Keratinocyte (primary cell): ENCODE measurements around the gene DENND5B. TPM values are rescaled to one million over a fixed set of nuclear protein-coding genes. Genes with fewer than 3 reads are reported as not detected.
"Not testable (repeated sequence)": the region's sequence is repeated elsewhere in the genome, so short reads cannot be mapped to it uniquely, and the experiment has no call there.

Experiments used
- DNase-seq: peaks from one replicate; pipeline ENCODE4 v3.0.0-alpha.2; 2011; ENCODE audit warnings: low read depth, missing footprints, low spot score
- FAIRE-seq: peaks from 2 replicates; lab custom pipeline; 2011; peaks lifted over from hg19 to GRCh38; lab: Jason Lieb, UNC
- H2AFZ ChIP-seq: 2 replicates; pipeline ENCODE4 v1.6.0; 2012; ENCODE audit warnings: low read length, control low read depth, inconsistent platforms; ENCODE audit not compliant: control insufficient read depth
- H3K27ac ChIP-seq: 2 replicates; pipeline ENCODE4 v1.5.1; 2011; ENCODE audit warnings: low read length; ENCODE audit not compliant: control insufficient read depth, insufficient read depth
- H3K27me3 ChIP-seq: 3 replicates; pipeline ENCODE4 v1.6.0; 2011; ENCODE audit warnings: low read length; ENCODE audit not compliant: control insufficient read depth, insufficient read depth; ENCODE audit errors: extremely low read depth
- H3K36me3 ChIP-seq, 2 experiments: 2 replicates in 1 of 2; 3 replicates in 1 of 2; pipeline ENCODE4 v1.5.1; 2011; ENCODE audit warnings: low read length in 2 of 2, mild to moderate bottlenecking in 1 of 2; ENCODE audit not compliant: control insufficient read depth in 2 of 2, insufficient read depth in 2 of 2; ENCODE audit errors: extremely low read depth in 1 of 2
- H3K4me1 ChIP-seq: 3 replicates; pipeline ENCODE4 v1.5.1; 2011; ENCODE audit warnings: low read length; ENCODE audit not compliant: control insufficient read depth, insufficient read depth; ENCODE audit errors: extremely low read depth
- H3K4me2 ChIP-seq: 3 replicates; pipeline ENCODE4 v1.6.0; 2011; ENCODE audit warnings: low read depth, low read length; ENCODE audit not compliant: control insufficient read depth, insufficient read depth; ENCODE audit errors: extremely low read depth
- H3K4me3 ChIP-seq, 3 experiments: fragments of 200-600 bp in 1 of 3; sonication (generic) in 1 of 3; 2 replicates in 2 of 3; 3 replicates in 1 of 3; pipeline ENCODE4 v1.5.1; 2011 to 2016; ENCODE audit warnings: low read length in 3 of 3, mild to moderate bottlenecking in 3 of 3, control low read depth in 2 of 3, inconsistent platforms in 1 of 3, low read depth in 1 of 3, mixed read lengths in 1 of 3, mixed run types in 1 of 3, moderate library complexity in 1 of 3; ENCODE audit not compliant: control insufficient read depth in 2 of 3, insufficient read depth in 2 of 3; ENCODE audit errors: extremely low read depth in 1 of 3
- H3K79me2 ChIP-seq: 2 replicates; pipeline ENCODE4 v1.6.0; 2012; ENCODE audit warnings: low read length; ENCODE audit not compliant: control insufficient read depth, insufficient read depth
- H3K9ac ChIP-seq: 3 replicates; pipeline ENCODE4 v1.6.0; 2011; ENCODE audit warnings: low read length; ENCODE audit not compliant: control insufficient read depth, insufficient read depth; ENCODE audit errors: extremely low read depth
- H3K9me1 ChIP-seq: 3 replicates; pipeline ENCODE4 v1.6.0; 2011; ENCODE audit warnings: low read length; ENCODE audit not compliant: control insufficient read depth, insufficient read depth; ENCODE audit errors: extremely low read depth
- H3K9me3 ChIP-seq: 2 replicates; pipeline ENCODE4 v1.5.1; 2012; ENCODE audit warnings: low read depth, low read length; ENCODE audit not compliant: control insufficient read depth
- H4K20me1 ChIP-seq: 3 replicates; pipeline ENCODE4 v1.6.0; 2011; ENCODE audit warnings: low read length; ENCODE audit not compliant: control insufficient read depth, insufficient read depth; ENCODE audit errors: extremely low read depth
- CTCF ChIP-seq, 3 experiments: IDR thresholded peaks in 1 of 3; conservative IDR thresholded peaks in 1 of 3; optimal IDR thresholded peaks in 1 of 3; 2 replicates in 2 of 3; 3 replicates in 1 of 3; pipeline versions ENCODE3 to v1.5.1; 2011; ENCODE audit warnings: low read length in 3 of 3, mild to moderate bottlenecking in 3 of 3, moderate library complexity in 2 of 3, control low read depth in 1 of 3, inconsistent platforms in 1 of 3; ENCODE audit not compliant: insufficient read depth in 2 of 3; ENCODE audit errors: extremely low read depth in 1 of 3
- EZH2 ChIP-seq: IDR thresholded peaks from one replicate; pipeline ENCODE4 v1.6.1; 2012; ENCODE audit warnings: inconsistent platforms, mild to moderate bottlenecking, low read length, moderate library complexity
- dilution Hi-C: fragments of 300-500 bp; cut with MboI; formaldehyde crosslinking; loops from one replicate; pipeline ENCODE4 v1.7.0; 2020; ENCODE audit warnings: low sequenced_read_pairs; ENCODE audit not compliant: extremely low pct_ligation_motif_present
- polyA plus RNA-seq, 5 experiments: library from polyadenylated mRNA; depleted of rRNA in 3 of 5; stranded (reverse) in 3 of 5; stranded (forward) in 1 of 5; unstranded in 1 of 5; fragments of >200 nt; gene quantifications; 1 replicate in 1 of 5; 2 replicates in 3 of 5; 3 replicates in 1 of 5; pipeline versions ENCODE4 v1.2.1 to v1.2.3, GENCODE V29; 2011 to 2012; ENCODE audit warnings: missing spikeins in 2 of 5, low read depth in 1 of 5, low replicate concordance in 1 of 5

Gene DENND5B
- polyA plus RNA-seq, 1 donor (not counting 4 experiments of a cell fraction or from before 2014, with no cell fraction given), result 4.7 TPM

DNA sequence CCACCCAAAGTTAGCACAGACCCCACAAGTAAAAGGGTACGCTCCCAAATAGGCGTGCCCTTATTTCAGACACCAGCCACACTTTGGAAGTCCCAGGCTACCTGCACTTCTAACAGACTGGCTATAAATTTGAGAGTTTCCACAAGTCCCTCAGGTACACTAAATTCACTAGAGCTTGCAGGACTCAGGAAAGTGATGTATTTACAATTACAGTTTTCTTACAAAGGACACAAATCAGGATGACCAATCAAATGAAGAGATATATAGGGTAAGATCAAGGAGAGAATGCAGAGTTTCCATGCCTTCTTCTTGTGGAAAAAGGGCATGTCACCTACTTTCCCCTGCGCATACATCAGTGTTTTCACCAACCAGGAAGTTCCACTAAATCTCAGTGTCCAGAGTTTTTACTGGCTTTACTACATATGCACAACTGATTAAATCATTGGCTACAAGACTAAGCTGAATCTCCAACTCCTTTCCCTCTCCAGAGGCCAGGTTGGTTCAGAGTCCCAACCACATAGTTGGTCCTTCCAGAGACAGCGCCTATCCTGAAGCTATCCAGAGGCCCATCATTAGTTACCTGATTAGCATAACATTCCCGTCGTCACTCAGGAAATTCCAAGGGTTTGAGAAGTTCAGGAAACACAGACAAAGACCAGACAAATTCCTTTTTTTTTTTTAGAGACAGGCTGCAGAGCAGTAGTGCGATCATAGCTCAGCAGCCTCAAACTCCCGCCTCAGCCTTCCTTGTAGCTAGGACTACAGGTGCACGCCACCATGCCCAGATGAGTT lies 84.2 kb downstream of the DENND5B start:
- Histone ChIP-seq H3K4me2 (peak overlapping the region; percentile 41), H4K20me1 (no peaks in the 10 kb centered on the region), H3K27me3 (no peaks in the 10 kb centered on the region), H3K4me3 (no peak overlapping the region), H3K9ac (no peak overlapping the region), H3K9me1 (no peaks in the 10 kb centered on the region), H3K36me3 (no peaks in the 10 kb centered on the region), H2AFZ (peak overlapping the region; percentile 69), H3K9me3 (no peaks in the 10 kb centered on the region), H3K4me1 (peaks cover 27% of the 10 kb centered on the region), H3K79me2 (no peaks in the 10 kb centered on the region), H3K27ac (no peak overlapping the region)
- dilution Hi-C loops, result no loop called here
- TF ChIP-seq EZH2, result no peak
- DNase-seq (no peak), FAIRE-seq (peak; percentile 76)

DNA sequence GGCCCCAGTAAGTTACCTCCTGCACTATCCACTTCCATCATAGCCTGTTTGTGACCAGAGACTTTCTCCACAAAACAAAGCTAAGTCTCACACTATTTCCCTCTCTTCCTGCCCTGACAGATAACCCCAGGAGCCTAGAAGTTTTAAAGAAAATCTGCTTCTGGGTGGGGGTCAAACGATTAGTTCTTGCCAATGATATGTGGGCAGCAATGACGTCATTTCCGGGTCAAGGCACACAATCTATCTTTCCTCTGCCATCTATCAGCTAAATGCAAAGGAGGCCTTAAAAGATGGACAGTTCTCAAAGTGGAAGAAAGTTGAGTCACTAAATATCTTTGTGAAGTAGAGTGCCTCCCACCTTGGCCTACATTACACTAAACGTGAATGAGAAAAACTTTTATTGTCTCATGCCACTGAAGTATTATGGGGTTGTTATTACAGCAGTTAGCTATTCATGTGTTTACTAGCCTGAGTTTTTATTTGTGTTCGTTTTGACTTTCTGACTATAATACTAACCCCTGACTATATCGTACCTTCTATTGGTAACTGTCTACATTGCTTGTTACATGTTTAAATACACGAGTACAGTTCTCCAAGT lies 86.2 kb downstream of the DENND5B start:
- Histone ChIP-seq H3K4me2 (no peak overlapping the region), H3K9me1 (no peaks in the 10 kb centered on the region), H3K9me3 (no peaks in the 10 kb centered on the region), H3K79me2 (no peaks in the 10 kb centered on the region), H3K4me1 (peaks cover 27% of the 10 kb centered on the region), H3K4me3 (no peak overlapping the region), H4K20me1 (no peaks in the 10 kb centered on the region), H3K36me3 (no peaks in the 10 kb centered on the region), H3K27ac (no peak overlapping the region), H3K27me3 (no peaks in the 10 kb centered on the region), H3K9ac (no peak overlapping the region), H2AFZ (no peak overlapping the region)
- dilution Hi-C loops, result no loop called here
- DNase-seq (no peak), FAIRE-seq (no peak)
- no peak for TF ChIP-seq EZH2
- no peak for TF ChIP-seq CTCF (optimal IDR thresholded peaks at IDR 0.05 in 1 of 3, IDR thresholded peaks at IDR 0.05 in 1 of 3, conservative IDR thresholded peaks at IDR 0.05 in 1 of 3; ENCODE audit: extremely low read depth in 1 of 3, insufficient read depth in 2 of 3, low read length in 3 of 3)

DNA sequence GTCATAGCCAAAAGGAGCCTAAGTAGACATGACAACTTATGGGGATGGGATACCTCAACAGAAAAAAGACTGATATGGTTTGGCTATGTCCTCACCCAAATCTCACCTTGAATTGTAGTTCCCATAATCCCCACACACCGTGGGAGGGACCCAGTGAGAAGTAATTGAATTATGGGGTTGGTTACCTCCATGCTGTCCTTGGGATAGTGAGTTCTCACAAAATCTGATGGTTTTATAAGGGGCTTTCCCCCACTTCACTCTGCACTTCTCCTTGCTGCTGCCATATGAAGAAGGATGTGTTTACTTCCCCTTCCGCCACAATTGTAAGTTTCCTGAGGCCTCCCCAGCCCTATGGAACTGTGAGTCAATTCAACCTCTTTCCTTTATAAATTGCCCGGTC lies 89.9 kb downstream of the DENND5B start:
- H3K27ac ChIP-seq, H3K9me3 ChIP-seq, H3K4me1 ChIP-seq, H3K9ac ChIP-seq, H3K27me3 ChIP-seq, H4K20me1 ChIP-seq, H3K36me3 ChIP-seq, H3K9me1 ChIP-seq, dilution Hi-C loops, DNase-seq, H3K79me2 ChIP-seq, H2AFZ ChIP-seq, FAIRE-seq, H3K4me2 ChIP-seq, H3K4me3 ChIP-seq: not testable (repeated sequence)
